ENCODE data around the gene RIMBP2.

The RIMBP2 gene

GRCh38 chr12:130715150-130715997 lies 725 bp downstream of the RIMBP2 start:
- no peak for DNase-seq (ENCODE audit: low read depth)
- no peak for TF ChIP-seq CTCF (IDR thresholded peaks at IDR 0.05; ENCODE audit: insufficient read depth, low read depth, low read length, missing control alignments)
- H3K4me3 ChIP-seq (ENCODE audit: low read length), result peak overlapping the region; percentile 39

- DNase-seq (ENCODE audit: low read depth), result no peak
- TF ChIP-seq CTCF (IDR thresholded peaks at IDR 0.05; ENCODE audit: insufficient read depth, low read depth, low read length, missing control alignments), result no peak
- H3K4me3 ChIP-seq (ENCODE audit: low read length), result no peak overlapping the region
Measured at GRCh38 chr12:130714591-130715149, 1.4 kb downstream of the RIMBP2 start.

GRCh38 chr12:130714091-130714590 lies 2.0 kb downstream of the RIMBP2 start:
- no peak overlapping the region for H3K4me3 ChIP-seq (ENCODE audit: low read length)
- DNase-seq (ENCODE audit: low read depth), result no peak
- TF ChIP-seq CTCF (IDR thresholded peaks at IDR 0.05; ENCODE audit: insufficient read depth, low read depth, low read length, missing control alignments), result no peak

- no peak for TF ChIP-seq CTCF (IDR thresholded peaks at IDR 0.05; ENCODE audit: insufficient read depth, low read depth, low read length, missing control alignments)
- no peak for DNase-seq (ENCODE audit: low read depth)
- no peak overlapping the region for H3K4me3 ChIP-seq (ENCODE audit: low read length)
Measured at GRCh38 chr12:130713581-130713991, 2.5 kb downstream of the RIMBP2 start.

GRCh38 chr12:130712346-130713065 lies 3.6 kb downstream of the RIMBP2 start:
- no peak overlapping the region for H3K4me3 ChIP-seq (ENCODE audit: low read length)
- TF ChIP-seq CTCF (IDR thresholded peaks at IDR 0.05; ENCODE audit: insufficient read depth, low read depth, low read length, missing control alignments), result no peak
- no peak for DNase-seq (ENCODE audit: low read depth)

GRCh38 chr12:130711756-130712155 lies 4.3 kb downstream of the RIMBP2 start:
- DNase-seq (ENCODE audit: low read depth), result no peak
- TF ChIP-seq CTCF (IDR thresholded peaks at IDR 0.05; ENCODE audit: insufficient read depth, low read depth, low read length, missing control alignments), result no peak
- no peak overlapping the region for H3K4me3 ChIP-seq (ENCODE audit: low read length)

All from epithelial cell of esophagus (primary cell).